GM23338 (cell line): ENCODE measurements around the gene SPRY4. TPM values are rescaled to one million over a fixed set of nuclear protein-coding genes. Genes with fewer than 3 reads are reported as not detected.

Source experiments
- ATAC-seq: fragments of 200-7000 bp; cut with Tn5 transposase; 3 replicates; pipeline ENCODE4 v1.9.1; 2020
- DNase-seq: peaks from one replicate; pipeline ENCODE4 v3.0.0-alpha.2; 2015; ENCODE audit warnings: low spot score
- H2AFZ ChIP-seq: fragments of 200-600 bp; sonication (generic); 2 replicates; pipeline ENCODE4 v1.8.0; 2016; ENCODE audit warnings: antibody characterized with exemption, mild to moderate bottlenecking, moderate library complexity
- H3F3A ChIP-seq: fragments of 200-600 bp; sonication (generic); replicated peaks from 2 replicates; pipeline ENCODE4 v1.8.0; 2017; ENCODE audit warnings: antibody characterized with exemption, mixed run types, low read depth
- H3K27ac ChIP-seq: fragments of 200-600 bp; sonication (generic); 2 replicates; pipeline ENCODE4 v1.6.1; 2016; ENCODE audit warnings: low read depth
- H3K27me3 ChIP-seq: fragments of 200-600 bp; sonication (generic); 2 replicates; pipeline ENCODE4 v1.8.0; 2016; ENCODE audit warnings: mild to moderate bottlenecking, mixed run types, moderate library complexity; ENCODE audit not compliant: insufficient read depth
- H3K36me3 ChIP-seq: fragments of 200-600 bp; sonication (generic); 2 replicates; pipeline ENCODE4 v1.8.0; 2016; ENCODE audit warnings: mild to moderate bottlenecking; ENCODE audit not compliant: insufficient read depth
- H3K4me1 ChIP-seq: fragments of 200-600 bp; sonication (generic); 2 replicates; pipeline ENCODE4 v1.8.0; 2016; ENCODE audit warnings: mild to moderate bottlenecking, moderate library complexity; ENCODE audit not compliant: insufficient read depth
- H3K4me2 ChIP-seq: fragments of 200-600 bp; sonication (generic); 2 replicates; pipeline ENCODE4 v1.7.1; 2017; ENCODE audit warnings: mixed run types
- H3K4me3 ChIP-seq: fragments of 200-600 bp; sonication (generic); 2 replicates; pipeline ENCODE4 v1.6.1; 2016; ENCODE audit warnings: mixed run types
- H3K79me2 ChIP-seq: fragments of 200-600 bp; sonication (generic); replicated peaks from 2 replicates; pipeline ENCODE4 v1.8.0; 2017; ENCODE audit warnings: mild to moderate bottlenecking; ENCODE audit not compliant: insufficient read depth
- H3K9me2 ChIP-seq: fragments of 200-600 bp; sonication (generic); 2 replicates; pipeline ENCODE4 v1.8.0; 2017; ENCODE audit not compliant: insufficient read depth
- H4K20me1 ChIP-seq: fragments of 200-600 bp; sonication (generic); replicated peaks from 2 replicates; pipeline ENCODE4 v1.8.0; 2017; ENCODE audit warnings: mild to moderate bottlenecking; ENCODE audit not compliant: insufficient read depth
- H3K27ac Mint-ChIP-seq: 2 replicates; pipeline ENCODE4 v1.8.0; 2020; ENCODE audit warnings: inconsistent platforms, mild to moderate bottlenecking, moderate library complexity, mixed read lengths
- H3K27me3 Mint-ChIP-seq: 3 replicates; pipeline ENCODE4 v1.8.0; 2022; ENCODE audit warnings: low read depth, mild to moderate bottlenecking, moderate library complexity, mixed read lengths, inconsistent platforms; ENCODE audit not compliant: insufficient read depth, poor library complexity
- H3K36me3 Mint-ChIP-seq: 3 replicates; pipeline ENCODE4 v1.8.0; 2021; ENCODE audit warnings: low read depth, mild to moderate bottlenecking, inconsistent platforms, moderate library complexity, mixed read lengths
- H3K4me1 Mint-ChIP-seq: 3 replicates; pipeline ENCODE4 v1.8.0; 2020; ENCODE audit warnings: mild to moderate bottlenecking, inconsistent platforms, mixed read lengths
- H3K4me3 Mint-ChIP-seq: 3 replicates; pipeline ENCODE4 v1.8.0; 2021; ENCODE audit warnings: moderate library complexity, mild to moderate bottlenecking, inconsistent platforms, mixed read lengths
- H3K9me3 Mint-ChIP-seq: 3 replicates; pipeline ENCODE4 v1.8.0; 2020; ENCODE audit warnings: moderate library complexity, mild to moderate bottlenecking, inconsistent platforms, mixed read lengths
- CREB1 ChIP-seq: fragments of 250-450 bp; sonication (Bioruptor Pico); IDR thresholded peaks from 2 replicates; pipeline ENCODE4 v1.5.0; 2020; ENCODE audit warnings: low read depth, mild to moderate bottlenecking, moderate library complexity
- ETS1 ChIP-seq: IDR thresholded peaks from 2 replicates; pipeline ENCODE4 v1.6.1; 2016; ENCODE audit warnings: antibody characterized with exemption
- EZH2 ChIP-seq: fragments of 200-600 bp; sonication (generic); IDR thresholded peaks from one replicate; pipeline ENCODE4 v1.8.0; 2017; ENCODE audit warnings: antibody characterized with exemption, mild to moderate bottlenecking, low read depth; ENCODE audit not compliant: unreplicated experiment
- EZH2phosphoT487 ChIP-seq: fragments of 200-600 bp; sonication (generic); IDR thresholded peaks from one replicate; pipeline ENCODE4 v1.8.1; 2018; ENCODE audit warnings: antibody characterized with exemption; ENCODE audit not compliant: unreplicated experiment
- NANOG ChIP-seq: IDR thresholded peaks from 2 replicates; pipeline ENCODE4 v1.6.1; 2016; ENCODE audit warnings: antibody characterized with exemption, borderline replicate concordance
- POLR2AphosphoS5 ChIP-seq: IDR thresholded peaks from 2 replicates; pipeline ENCODE4 v1.6.1; 2016; ENCODE audit warnings: antibody characterized with exemption, low read depth
- REST ChIP-seq: IDR thresholded peaks from one replicate; pipeline ENCODE4 v1.6.1; 2018; ENCODE audit warnings: antibody characterized with exemption; ENCODE audit not compliant: unreplicated experiment
- STAT1 ChIP-seq: IDR thresholded peaks from one replicate; pipeline ENCODE4 v1.6.1; 2016; ENCODE audit warnings: antibody characterized with exemption; ENCODE audit not compliant: unreplicated experiment
- ZNF114 ChIP-seq: fragments of 250-450 bp; sonication (Bioruptor Pico); IDR thresholded peaks from 2 replicates; pipeline ENCODE4 v1.5.0; 2020; ENCODE audit warnings: mild to moderate bottlenecking, moderate library complexity
- polyA plus RNA-seq: library from polyadenylated mRNA; unstranded; fragments of >200 nt; fragmentation: Nextera tagmentation; extraction: Ambion mirVana; gene quantifications from 2 replicates; pipeline ENCODE4 v1.2.1, GENCODE V29; 2016
- total RNA-seq: library from RNA; depleted of rRNA; stranded (reverse); fragments of >200 nt; shearing (Covaris generic); gene quantifications from 2 replicates; pipeline ENCODE4 v1.2.3, GENCODE V29; 2014

The SPRY4 gene
- total and polyA plus RNA-seq, 2 experiments from 2014 or later, result 70.6 to 240 TPM

- TF ChIP-seq REST, result no peak
These were observed 27.9 kb downstream of the SPRY4 start (continued) for GRCh38 chr5:142296914-142297417.

GRCh38 chr5:142295960-142296860 lies 28.6 kb downstream of the SPRY4 start:
- Histone ChIP-seq H3K9me2 (no peaks in the 10 kb centered on the region), H3K27ac (peak overlapping the region; percentile 88), H3K79me2 (peaks cover 60% of the 10 kb centered on the region), H3K4me1 (peaks cover 47% of the 10 kb centered on the region), H4K20me1 (no peaks in the 10 kb centered on the region; the same call in 1 of the 2 replicates), H3K4me3 (no peak overlapping the region), H3K36me3 (no peaks in the 10 kb centered on the region; the same call in 1 of the 2 replicates), H3K4me2 (0 out of 2 replicates have a peak overlapping the region, but pooled peaks have one; percentile 64), H3F3A (peaks cover 34% of the 10 kb centered on the region), H2AFZ (no peak overlapping the region), H3K27me3 (no peaks in the 10 kb centered on the region)
- DNase-seq (no peak), ATAC-seq (no peak; the same call in 2 of the 3 replicates)
- Mint-ChIP-seq H3K9me3 (no peaks in the 10 kb centered on the region), H3K27ac (peak overlapping the region; percentile 72), H3K36me3 (peaks cover 46% of the 10 kb centered on the region), H3K27me3 (peaks cover 4% of the 10 kb centered on the region), H3K4me3 (no peak overlapping the region; the same call in 2 of the 3 replicates), H3K4me1 (peaks cover 48% of the 10 kb centered on the region)
- TF ChIP-seq POLR2AphosphoS5, result 0 out of 2 replicates have a peak, but pooled peaks have one; percentile 17
- no peak for TF ChIP-seq STAT1

- H3K9me2 ChIP-seq, result no peaks in the 10 kb centered on the region
- Mint-ChIP-seq H3K27ac (peak overlapping the region; percentile 47), H3K9me3 (no peaks in the 10 kb centered on the region), H3K27me3 (peaks cover 7% of the 10 kb centered on the region), H3K4me1 (peaks cover 56% of the 10 kb centered on the region), H3K36me3 (peaks cover 48% of the 10 kb centered on the region), H3K4me3 (peak overlapping the region; percentile 22; the same call in 2 of the 3 replicates)
- H3K27ac ChIP-seq, result peak overlapping the region; percentile 88
- H4K20me1 ChIP-seq, result no peaks in the 10 kb centered on the region; the same call in 1 of the 2 replicates
- peaks cover 29% of the 10 kb centered on the region for H3F3A ChIP-seq
- H3K4me1 ChIP-seq, result peaks cover 57% of the 10 kb centered on the region
- no peak overlapping the region for H2AFZ ChIP-seq
- H3K27me3 ChIP-seq, result no peaks in the 10 kb centered on the region
- ATAC-seq, result peak; percentile 86
- H3K79me2 ChIP-seq, result peaks cover 53% of the 10 kb centered on the region
- no peaks in the 10 kb centered on the region; the same call in 1 of the 2 replicates for H3K36me3 ChIP-seq
- peak; percentile 62 for DNase-seq
- H3K4me3 ChIP-seq, result no peak overlapping the region
- peak overlapping the region; percentile 64 for H3K4me2 ChIP-seq
- TF ChIP-seq ZNF114 (CRISPR knock-in tag), result no peak
- TF ChIP-seq EZH2phosphoT487, result no peak
- no peak for TF ChIP-seq CREB1 (CRISPR knock-in tag)
- TF ChIP-seq EZH2, result no peak
- TF ChIP-seq ETS1, result no peak
- TF ChIP-seq NANOG, result no peak
These were observed 29.6 kb downstream of the SPRY4 start for GRCh38 chr5:142295084-142295758.
